ENCODE data around the gene USP17L12. TPM values are rescaled to one million over a fixed set of nuclear protein-coding genes. Genes with fewer than 3 reads are reported as not detected.
"Not testable (repeated sequence)": the region's sequence is repeated elsewhere in the genome, so short reads cannot be mapped to it uniquely, and the experiment has no call there.

USP17L12 gene, protein sequence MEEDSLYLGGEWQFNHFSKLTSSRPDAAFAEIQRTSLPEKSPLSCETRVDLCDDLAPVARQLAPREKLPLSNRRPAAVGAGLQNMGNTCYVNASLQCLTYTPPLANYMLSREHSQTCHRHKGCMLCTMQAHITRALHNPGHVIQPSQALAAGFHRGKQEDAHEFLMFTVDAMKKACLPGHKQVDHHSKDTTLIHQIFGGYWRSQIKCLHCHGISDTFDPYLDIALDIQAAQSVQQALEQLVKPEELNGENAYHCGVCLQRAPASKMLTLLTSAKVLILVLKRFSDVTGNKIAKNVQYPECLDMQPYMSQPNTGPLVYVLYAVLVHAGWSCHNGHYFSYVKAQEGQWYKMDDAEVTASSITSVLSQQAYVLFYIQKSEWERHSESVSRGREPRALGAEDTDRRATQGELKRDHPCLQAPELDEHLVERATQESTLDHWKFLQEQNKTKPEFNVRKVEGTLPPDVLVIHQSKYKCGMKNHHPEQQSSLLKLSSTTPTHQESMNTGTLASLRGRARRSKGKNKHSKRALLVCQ
- not detected in 2 replicates for total RNA-seq
- long read RNA-seq, result 0 reads

- not testable (repeated sequence) for H3K27me3 Mint-ChIP-seq; H3K36me3 Mint-ChIP-seq (ENCODE audit: insufficient read depth); H3K27ac Mint-ChIP-seq; H3K4me1 Mint-ChIP-seq (ENCODE audit: low read depth); H3K9me3 Mint-ChIP-seq (ENCODE audit: low read depth); H3K4me3 Mint-ChIP-seq (ENCODE audit: low read depth); DNase-seq (ENCODE audit: low spot score, unreplicated experiment)
Observed at GRCh38 chr4:9219852-9220251, at the start of gene USP17L12. Gene USP17L12 (plus strand): TSS chr4:9220152. CDS start chr4:9220152, 0 bp downstream.

DNA sequence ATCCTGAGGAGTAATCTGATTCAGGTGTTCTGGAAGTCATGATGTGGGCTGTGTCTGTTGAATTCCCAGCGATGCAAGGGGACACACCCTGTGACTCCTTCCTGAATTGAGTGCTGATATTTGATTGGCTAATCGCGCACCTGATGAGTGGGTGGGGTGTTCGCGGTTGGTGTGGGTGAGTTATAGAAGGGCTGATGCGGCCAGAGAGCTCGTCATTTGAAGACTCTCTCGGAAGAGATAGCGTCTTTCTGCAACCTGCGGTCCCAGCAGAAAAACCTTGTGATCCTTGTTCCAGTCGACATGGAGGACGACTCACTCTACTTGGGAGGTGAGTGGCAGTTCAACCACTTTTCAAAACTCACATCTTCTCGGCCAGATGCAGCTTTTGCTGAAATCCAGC, 9.6 kb upstream of the USP17L12 start, which contains the start of gene USP17L10:
Gene USP17L10, plus strand, starts transcription at position 301 of the 400 bp plus-strand sequence. Its CDS starts 0 bp downstream, at position 301.
- not testable (repeated sequence) for H3K4me3 Mint-ChIP-seq (ENCODE audit: low read depth); H3K4me1 Mint-ChIP-seq (ENCODE audit: low read depth); H3K27ac Mint-ChIP-seq; H3K9me3 Mint-ChIP-seq (ENCODE audit: low read depth); H3K27me3 Mint-ChIP-seq; H3K36me3 Mint-ChIP-seq (ENCODE audit: insufficient read depth); DNase-seq (ENCODE audit: low spot score, unreplicated experiment)

DNA sequence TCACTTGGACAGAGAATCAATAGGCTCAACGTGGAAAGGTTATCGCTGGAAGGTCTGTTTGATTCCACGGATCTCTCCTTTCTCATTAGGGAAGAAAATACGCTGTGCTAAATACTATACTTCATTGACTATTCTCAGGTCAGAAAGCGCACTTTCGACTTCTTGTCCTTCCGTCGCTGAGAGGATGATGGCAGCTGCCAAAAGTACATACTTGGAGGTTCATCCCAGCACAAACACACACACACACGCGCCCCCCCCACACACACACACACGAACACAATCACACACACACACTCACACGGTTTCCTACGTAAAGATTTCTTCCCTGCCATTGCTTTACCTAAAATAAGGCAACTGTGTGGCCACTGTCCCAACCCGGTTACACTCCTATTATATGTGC, 5.3 kb upstream of the USP17L12 start:
- H3K4me1 Mint-ChIP-seq (ENCODE audit: low read depth); H3K36me3 Mint-ChIP-seq (ENCODE audit: insufficient read depth); H3K27me3 Mint-ChIP-seq; H3K9me3 Mint-ChIP-seq (ENCODE audit: low read depth); DNase-seq (ENCODE audit: low spot score, unreplicated experiment); H3K27ac Mint-ChIP-seq; H3K4me3 Mint-ChIP-seq (ENCODE audit: low read depth): not testable (repeated sequence)

- H3K4me1 Mint-ChIP-seq (ENCODE audit: low read depth); H3K36me3 Mint-ChIP-seq (ENCODE audit: insufficient read depth); H3K27ac Mint-ChIP-seq; H3K4me3 Mint-ChIP-seq (ENCODE audit: low read depth); H3K27me3 Mint-ChIP-seq; DNase-seq (ENCODE audit: low spot score, unreplicated experiment); H3K9me3 Mint-ChIP-seq (ENCODE audit: low read depth): not testable (repeated sequence)
Observed at GRCh38 chr4:9215105-9215504, 4.8 kb upstream of the USP17L12 start, which contains the start of gene USP17L11. Gene USP17L11 (plus strand): TSS chr4:9215405. CDS start chr4:9215405, 0 bp downstream.

DNA sequence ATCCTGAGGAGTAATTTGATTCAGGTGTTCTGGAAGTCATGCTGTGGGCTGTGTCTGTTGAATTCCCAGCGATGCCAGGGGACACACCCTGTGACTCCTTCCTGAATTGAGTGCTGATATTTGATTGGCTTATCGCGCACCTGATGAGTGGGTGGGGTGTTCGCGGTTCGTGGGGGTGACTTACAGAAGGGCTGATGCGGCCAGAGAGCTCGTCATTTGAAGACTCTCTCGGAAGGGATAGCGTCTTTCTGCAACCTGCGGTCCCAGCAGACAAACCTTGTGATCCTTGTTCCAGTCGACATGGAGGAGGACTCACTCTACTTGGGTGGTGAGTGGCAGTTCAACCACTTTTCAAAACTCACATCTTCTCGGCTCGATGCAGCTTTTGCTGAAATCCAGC, 4.6 kb downstream of the USP17L12 start, which contains the start of gene USP17L13:
Gene USP17L13, plus strand, starts transcription at position 301 of the 400 bp plus-strand sequence. Its CDS starts 0 bp downstream, at position 301.
- H3K27ac Mint-ChIP-seq; H3K36me3 Mint-ChIP-seq (ENCODE audit: insufficient read depth); DNase-seq (ENCODE audit: low spot score, unreplicated experiment); H3K9me3 Mint-ChIP-seq (ENCODE audit: low read depth); H3K4me1 Mint-ChIP-seq (ENCODE audit: low read depth); H3K4me3 Mint-ChIP-seq (ENCODE audit: low read depth); H3K27me3 Mint-ChIP-seq: not testable (repeated sequence)

DNA sequence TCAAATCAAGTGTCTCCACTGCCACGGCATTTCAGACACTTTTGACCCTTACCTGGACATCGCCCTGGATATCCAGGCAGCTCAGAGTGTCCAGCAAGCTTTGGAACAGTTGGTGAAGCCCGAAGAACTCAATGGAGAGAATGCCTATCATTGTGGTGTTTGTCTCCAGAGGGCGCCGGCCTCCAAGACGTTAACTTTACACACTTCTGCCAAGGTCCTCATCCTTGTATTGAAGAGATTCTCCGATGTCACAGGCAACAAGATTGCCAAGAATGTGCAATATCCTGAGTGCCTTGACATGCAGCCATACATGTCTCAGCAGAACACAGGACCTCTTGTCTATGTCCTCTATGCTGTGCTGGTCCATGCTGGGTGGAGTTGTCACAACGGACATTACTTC, 10.3 kb downstream of the USP17L12 start:
- not testable (repeated sequence) for H3K36me3 Mint-ChIP-seq (ENCODE audit: insufficient read depth); DNase-seq (ENCODE audit: low spot score, unreplicated experiment); H3K9me3 Mint-ChIP-seq (ENCODE audit: low read depth); H3K4me1 Mint-ChIP-seq (ENCODE audit: low read depth); H3K4me3 Mint-ChIP-seq (ENCODE audit: low read depth); H3K27ac Mint-ChIP-seq; H3K27me3 Mint-ChIP-seq

GRCh38 chr4:9234085-9234484, 14.1 kb downstream of the USP17L12 start, which contains the start of gene USP17L15:
Gene USP17L15 (plus strand): TSS chr4:9234385. CDS start chr4:9234385, 0 bp downstream.
- H3K27ac Mint-ChIP-seq; H3K4me1 Mint-ChIP-seq (ENCODE audit: low read depth); H3K36me3 Mint-ChIP-seq (ENCODE audit: insufficient read depth); DNase-seq (ENCODE audit: low spot score, unreplicated experiment); H3K4me3 Mint-ChIP-seq (ENCODE audit: low read depth); H3K9me3 Mint-ChIP-seq (ENCODE audit: low read depth); H3K27me3 Mint-ChIP-seq: not testable (repeated sequence)

- H3K27me3 Mint-ChIP-seq; H3K4me1 Mint-ChIP-seq (ENCODE audit: low read depth); H3K4me3 Mint-ChIP-seq (ENCODE audit: low read depth); H3K9me3 Mint-ChIP-seq (ENCODE audit: low read depth); H3K27ac Mint-ChIP-seq; DNase-seq (ENCODE audit: low spot score, unreplicated experiment); H3K36me3 Mint-ChIP-seq (ENCODE audit: insufficient read depth): not testable (repeated sequence)
Observed at GRCh38 chr4:9238461-9238860, 18.5 kb downstream of the USP17L12 start.

- not testable (repeated sequence) for H3K27ac Mint-ChIP-seq; H3K27me3 Mint-ChIP-seq; H3K4me1 Mint-ChIP-seq (ENCODE audit: low read depth); H3K9me3 Mint-ChIP-seq (ENCODE audit: low read depth); DNase-seq (ENCODE audit: low spot score, unreplicated experiment); H3K36me3 Mint-ChIP-seq (ENCODE audit: insufficient read depth); H3K4me3 Mint-ChIP-seq (ENCODE audit: low read depth)
Observed at GRCh38 chr4:9243579-9243978, 23.6 kb downstream of the USP17L12 start, which contains the start of gene USP17L17. Gene USP17L17 (plus strand): TSS chr4:9243879. CDS start chr4:9243879, 0 bp downstream.

GRCh38 chr4:9247953-9248680, 28.2 kb downstream of the USP17L12 start, which contains the start of gene USP17L18:
Gene USP17L18 (plus strand): TSS chr4:9248630. CDS start chr4:9248630, 0 bp downstream.
- H3K27ac Mint-ChIP-seq; H3K9me3 Mint-ChIP-seq (ENCODE audit: low read depth); H3K4me1 Mint-ChIP-seq (ENCODE audit: low read depth); H3K4me3 Mint-ChIP-seq (ENCODE audit: low read depth); H3K27me3 Mint-ChIP-seq; H3K36me3 Mint-ChIP-seq (ENCODE audit: insufficient read depth): not testable (repeated sequence)
- DNase-seq (ENCODE audit: low spot score, unreplicated experiment), result peak; percentile 7

DNA sequence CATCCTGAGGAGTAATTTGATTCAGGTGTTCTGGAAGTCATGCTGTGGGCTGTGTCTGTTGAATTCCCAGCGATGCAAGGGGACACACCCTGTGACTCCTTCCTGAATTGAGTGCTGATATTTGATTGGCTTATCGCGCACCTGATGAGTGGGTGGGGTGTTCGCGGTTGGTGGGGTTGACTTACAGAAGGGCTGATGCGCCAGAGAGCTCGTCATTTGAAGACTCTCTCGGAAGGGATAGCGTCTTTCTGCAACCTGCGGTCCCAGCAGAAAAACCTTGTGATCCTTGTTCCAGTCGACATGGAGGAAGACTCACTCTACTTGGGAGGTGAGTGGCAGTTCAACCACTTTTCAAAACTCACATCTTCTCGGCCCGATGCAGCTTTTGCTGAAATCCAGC, 33.1 kb downstream of the USP17L12 start, which contains the start of gene USP17L19:
Gene USP17L19, plus strand, starts transcription at position 301 of the 400 bp plus-strand sequence. Its CDS starts 0 bp downstream, at position 301.
- H3K27ac Mint-ChIP-seq; H3K4me1 Mint-ChIP-seq (ENCODE audit: low read depth); H3K36me3 Mint-ChIP-seq (ENCODE audit: insufficient read depth); H3K9me3 Mint-ChIP-seq (ENCODE audit: low read depth); H3K27me3 Mint-ChIP-seq; DNase-seq (ENCODE audit: low spot score, unreplicated experiment); H3K4me3 Mint-ChIP-seq (ENCODE audit: low read depth): not testable (repeated sequence)

DNA sequence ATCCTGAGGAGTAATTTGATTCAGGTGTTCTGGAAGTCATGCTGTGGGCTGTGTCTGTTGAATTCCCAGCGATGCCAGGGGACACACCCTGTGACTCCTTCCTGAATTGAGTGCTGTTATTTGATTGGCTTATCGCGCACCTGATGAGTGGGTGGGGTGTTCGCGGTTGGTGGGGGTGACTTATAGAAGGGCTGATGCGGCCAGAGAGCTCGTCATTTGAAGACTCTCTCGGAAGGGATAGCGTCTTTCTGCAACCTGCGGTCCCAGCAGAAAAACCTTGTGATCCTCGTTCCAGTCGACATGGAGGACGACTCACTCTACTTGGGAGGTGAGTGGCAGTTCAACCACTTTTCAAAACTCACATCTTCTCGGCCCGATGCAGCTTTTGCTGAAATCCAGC, 37.9 kb downstream of the USP17L12 start, which contains the start of gene USP17L20:
Gene USP17L20, plus strand, starts transcription at position 301 of the 400 bp plus-strand sequence. Its CDS starts 0 bp downstream, at position 301.
- H3K9me3 Mint-ChIP-seq (ENCODE audit: low read depth); H3K27ac Mint-ChIP-seq; DNase-seq (ENCODE audit: low spot score, unreplicated experiment): not testable (repeated sequence)

More for the DNA sequence above, 37.9 kb downstream of the USP17L12 start, which contains the start of gene USP17L20:
- H3K4me1 Mint-ChIP-seq (ENCODE audit: low read depth); H3K36me3 Mint-ChIP-seq (ENCODE audit: insufficient read depth); H3K4me3 Mint-ChIP-seq (ENCODE audit: low read depth); H3K27me3 Mint-ChIP-seq: not testable (repeated sequence)

Data from progenitor cell of endocrine pancreas (in vitro differentiated cells).